ENCODE measurements around the gene ETFA. TPM values are rescaled to one million over a fixed set of nuclear protein-coding genes. Genes with fewer than 3 reads are reported as not detected.

Gene ETFA
- total RNA-seq, 2 experiments from 2014 or later = 84.8 to 146 TPM

- POLR2A ChIA-PET = interaction anchor here (0.5 to 1.6 kb wide), 2 partner anchors 9 to 1299 kb away, joined by 3 read pairs; no protein-coding TSS in a partner anchor
- intact Hi-C loops (cut with micrococcal nuclease; ENCODE audit: unreplicated experiment) = no loop called here
Measured at GRCh38 chr15:76245072-76245610, 66.1 kb downstream of the ETFA start.

GRCh38 chr15:76239786-76240185 is 71.5 kb downstream of the ETFA start:
- ChIA-PET CTCF (ENCODE audit: unreplicated experiment) (no interaction called here), POLR2A (interaction anchor here (0.6 to 1.4 kb wide), 4 partner anchors 11 to 415 kb away, joined by 3 to 5 read pairs (median 3); no protein-coding TSS in a partner anchor)
- Histone ChIP-seq H2AFZ (ENCODE audit: low read length) (no peak overlapping the region), H4K20me1 (ENCODE audit: insufficient read depth, low read length) (no peaks in the 10 kb centered on the region), H3K9me2 (ENCODE audit: insufficient read depth, low read length) (no peaks in the 10 kb centered on the region), H3K4me1 (ENCODE audit: insufficient read depth, low read length, poor library complexity, severe bottlenecking) (no peaks in the 10 kb centered on the region), H3K27ac (ENCODE audit: low read depth, low read length, poor library complexity, severe bottlenecking) (no peak overlapping the region), H3K79me2 (ENCODE audit: insufficient read depth, low read depth, low read length) (no peaks in the 10 kb centered on the region), H3K36me3 (ENCODE audit: insufficient read depth, low read length) (peaks cover 15% of the 10 kb centered on the region), H3K4me2 (ENCODE audit: low read length) (no peak overlapping the region), H3K9me3 (ENCODE audit: low read length) (no peaks in the 10 kb centered on the region), H3K4me3 (ENCODE audit: low read depth, low read length, poor library complexity, severe bottlenecking) (no peak overlapping the region)
- no TSS peak for BruUV-seq (replicated peaks)
- TF ChIP-seq EZH2phosphoT487 (IDR thresholded peaks at IDR 0.05; ENCODE audit: borderline replicate concordance, low read depth, low read length) = no peak
- TF ChIP-seq, protein P1, sequence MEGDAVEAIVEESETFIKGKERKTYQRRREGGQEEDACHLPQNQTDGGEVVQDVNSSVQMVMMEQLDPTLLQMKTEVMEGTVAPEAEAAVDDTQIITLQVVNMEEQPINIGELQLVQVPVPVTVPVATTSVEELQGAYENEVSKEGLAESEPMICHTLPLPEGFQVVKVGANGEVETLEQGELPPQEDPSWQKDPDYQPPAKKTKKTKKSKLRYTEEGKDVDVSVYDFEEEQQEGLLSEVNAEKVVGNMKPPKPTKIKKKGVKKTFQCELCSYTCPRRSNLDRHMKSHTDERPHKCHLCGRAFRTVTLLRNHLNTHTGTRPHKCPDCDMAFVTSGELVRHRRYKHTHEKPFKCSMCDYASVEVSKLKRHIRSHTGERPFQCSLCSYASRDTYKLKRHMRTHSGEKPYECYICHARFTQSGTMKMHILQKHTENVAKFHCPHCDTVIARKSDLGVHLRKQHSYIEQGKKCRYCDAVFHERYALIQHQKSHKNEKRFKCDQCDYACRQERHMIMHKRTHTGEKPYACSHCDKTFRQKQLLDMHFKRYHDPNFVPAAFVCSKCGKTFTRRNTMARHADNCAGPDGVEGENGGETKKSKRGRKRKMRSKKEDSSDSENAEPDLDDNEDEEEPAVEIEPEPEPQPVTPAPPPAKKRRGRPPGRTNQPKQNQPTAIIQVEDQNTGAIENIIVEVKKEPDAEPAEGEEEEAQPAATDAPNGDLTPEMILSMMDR (conservative IDR thresholded peaks at IDR 0.05; ENCODE audit: low read length) = no peak
- intact Hi-C loops (cut with micrococcal nuclease; ENCODE audit: unreplicated experiment) = loop anchor here (5.0 to 10.0 kb wide), 2 partner anchors 93 to 605 kb away; no protein-coding TSS in a partner anchor
- no peak for DNase-seq (ENCODE audit: low spot score)

More at GRCh38 chr15:76245072-76245610, 66.1 kb downstream of the ETFA start:
- Histone ChIP-seq H2AFZ (ENCODE audit: low read length) (no peak overlapping the region), H3K4me1 (ENCODE audit: insufficient read depth, low read length, poor library complexity, severe bottlenecking) (no peaks in the 10 kb centered on the region), H4K20me1 (ENCODE audit: insufficient read depth, low read length) (0 out of 2 replicates have a peak, but pooled peaks cover 4% of the 10 kb centered on the region), H3K9me3 (ENCODE audit: low read length) (no peaks in the 10 kb centered on the region), H3K27ac (ENCODE audit: low read depth, low read length, poor library complexity, severe bottlenecking) (no peak overlapping the region), H3K4me3 (ENCODE audit: low read depth, low read length, poor library complexity, severe bottlenecking) (no peak overlapping the region), H3K4me2 (ENCODE audit: low read length) (no peak overlapping the region), H3K9me2 (ENCODE audit: insufficient read depth, low read length) (no peaks in the 10 kb centered on the region), H3K36me3 (ENCODE audit: insufficient read depth, low read length) (peaks cover 19% of the 10 kb centered on the region), H3K79me2 (ENCODE audit: insufficient read depth, low read depth, low read length) (no peaks in the 10 kb centered on the region)
- CTCF ChIA-PET (ENCODE audit: unreplicated experiment) = no interaction called here
- DNase-seq (ENCODE audit: low spot score) = no peak
- no peak for TF ChIP-seq EZH2phosphoT487 (IDR thresholded peaks at IDR 0.05; ENCODE audit: borderline replicate concordance, low read depth, low read length)
- TF ChIP-seq, protein P1 (conservative IDR thresholded peaks at IDR 0.05; ENCODE audit: low read length) = no peak
- TSS peak; percentile 20 for BruUV-seq (replicated peaks)

- no peaks in the 10 kb centered on the region for H3K9me2 ChIP-seq (ENCODE audit: insufficient read depth, low read length)
- H3K36me3 ChIP-seq (ENCODE audit: insufficient read depth, low read length) = peaks cover 5% of the 10 kb centered on the region
- H3K4me2 ChIP-seq (ENCODE audit: low read length) = no peak overlapping the region
- no peaks in the 10 kb centered on the region for H3K4me1 ChIP-seq (ENCODE audit: insufficient read depth, low read length, poor library complexity, severe bottlenecking)
- H2AFZ ChIP-seq (ENCODE audit: low read length) = no peak overlapping the region
- no peaks in the 10 kb centered on the region for H3K9me3 ChIP-seq (ENCODE audit: low read length)
- intact Hi-C loops (cut with micrococcal nuclease; ENCODE audit: unreplicated experiment) = loop anchor here (5.0 to 10.0 kb wide), 2 partner anchors 96 to 608 kb away; no protein-coding TSS in a partner anchor
- no peak for DNase-seq (ENCODE audit: low spot score)
- no peak overlapping the region for H3K27ac ChIP-seq (ENCODE audit: low read depth, low read length, poor library complexity, severe bottlenecking)
- H3K4me3 ChIP-seq (ENCODE audit: low read depth, low read length, poor library complexity, severe bottlenecking) = no peak overlapping the region
- BruUV-seq (replicated peaks) = no TSS peak
- ChIA-PET POLR2A (interaction anchor here (1.2 kb wide), 1 partner anchor 8 kb away, joined by 3 read pairs; no protein-coding TSS in a partner anchor), CTCF (ENCODE audit: unreplicated experiment) (no interaction called here)
- no peak for TF ChIP-seq EZH2phosphoT487 (IDR thresholded peaks at IDR 0.05; ENCODE audit: borderline replicate concordance, low read depth, low read length)
- TF ChIP-seq, protein P1 (conservative IDR thresholded peaks at IDR 0.05; ENCODE audit: low read length) = no peak
- H4K20me1 ChIP-seq (ENCODE audit: insufficient read depth, low read length) = no peaks in the 10 kb centered on the region
- no peaks in the 10 kb centered on the region for H3K79me2 ChIP-seq (ENCODE audit: insufficient read depth, low read depth, low read length)
Measured at GRCh38 chr15:76236350-76236749, 74.9 kb downstream of the ETFA start.

Measured in OCI-LY7 (cell line).